Omental fat pad (tissue), 4 donors: ENCODE results near the gene RNF114. TPM values are rescaled to one million over a fixed set of nuclear protein-coding genes. Genes with fewer than 3 reads are reported as not detected.
A peak's percentile ranks its signal among the peaks of the same experiment; 100 is the strongest.

Experiments used
- ATAC-seq: fragments of 150-250 bp; one replicate; pipeline ENCODE4 v1.9.1; 2016; ENCODE audit warnings: mild to moderate bottlenecking, moderate library complexity; ENCODE audit not compliant: low FRiP score
- DNase-seq: peaks from one replicate; pipeline ENCODE4 v3.0.0-alpha.2; 2019; ENCODE audit warnings: low spot score
- CTCF ChIP-seq, 3 donors: fragments of 450-650 bp; IDR thresholded peaks; one replicate each; pipeline ENCODE4 v1.5.1; 2016 to 2017; ENCODE audit warnings: antibody characterized with exemption in 3 of 3, mild to moderate bottlenecking in 3 of 3, moderate library complexity in 2 of 3
- total RNA-seq, 4 donors: library from RNA; depleted of rRNA; stranded (reverse); fragments of >200 nt; gene quantifications; one replicate each; pipeline ENCODE4 v1.1.0, GENCODE V29; 2016

Gene RNF114
- total RNA-seq, 4 donors from 2014 or later = 133 to 163 (median 146) TPM

GRCh38 chr20:49919009-49919408, 17.2 kb upstream of the RNF114 start:
- DNase-seq (no peak), ATAC-seq (no peak)
- TF ChIP-seq CTCF (IDR thresholded peaks at IDR 0.05) = no peak

- no peak for TF ChIP-seq CTCF (IDR thresholded peaks at IDR 0.05)
- DNase-seq (no peak), ATAC-seq (no peak)
Observed at GRCh38 chr20:49919461-49919860, 16.7 kb upstream of the RNF114 start.

- no peak for TF ChIP-seq CTCF (IDR thresholded peaks at IDR 0.05)
- no peak for DNase-seq
- no peak for ATAC-seq
Observed at GRCh38 chr20:49924247-49924646, 11.9 kb upstream of the RNF114 start.

GRCh38 chr20:49925901-49926454, 10.2 kb upstream of the RNF114 start:
- DNase-seq (no peak), ATAC-seq (no peak)
- no peak for TF ChIP-seq CTCF (IDR thresholded peaks at IDR 0.05)

- ATAC-seq (peak; percentile 89), DNase-seq (peak; percentile 84)
- peak in 1 of 3 donors; percentile 85 for TF ChIP-seq CTCF (IDR thresholded peaks at IDR 0.05)
Observed at GRCh38 chr20:49928411-49929141, 7.6 kb upstream of the RNF114 start.

- no peak for TF ChIP-seq CTCF (IDR thresholded peaks at IDR 0.05)
- ATAC-seq (no peak), DNase-seq (no peak)
Observed at GRCh38 chr20:49929142-49929494, 7.1 kb upstream of the RNF114 start.

GRCh38 chr20:49935746-49936152, 448 bp upstream of the RNF114 start:
- no peak for DNase-seq
- TF ChIP-seq CTCF (IDR thresholded peaks at IDR 0.05) = no peak
- ATAC-seq = no peak
